ENCODE measurements around the gene CEP131. TPM values are rescaled to one million over a fixed set of nuclear protein-coding genes. Genes with fewer than 3 reads are reported as not detected.
A peak's percentile ranks its signal among the peaks of the same experiment; 100 is the strongest.
"Not testable (repeated sequence)": the region's sequence is repeated elsewhere in the genome, so short reads cannot be mapped to it uniquely, and the experiment has no call there.

Gene CEP131
- total RNA-seq, 2 donors from 2014 or later = 2.9 to 5.0 TPM

DNA sequence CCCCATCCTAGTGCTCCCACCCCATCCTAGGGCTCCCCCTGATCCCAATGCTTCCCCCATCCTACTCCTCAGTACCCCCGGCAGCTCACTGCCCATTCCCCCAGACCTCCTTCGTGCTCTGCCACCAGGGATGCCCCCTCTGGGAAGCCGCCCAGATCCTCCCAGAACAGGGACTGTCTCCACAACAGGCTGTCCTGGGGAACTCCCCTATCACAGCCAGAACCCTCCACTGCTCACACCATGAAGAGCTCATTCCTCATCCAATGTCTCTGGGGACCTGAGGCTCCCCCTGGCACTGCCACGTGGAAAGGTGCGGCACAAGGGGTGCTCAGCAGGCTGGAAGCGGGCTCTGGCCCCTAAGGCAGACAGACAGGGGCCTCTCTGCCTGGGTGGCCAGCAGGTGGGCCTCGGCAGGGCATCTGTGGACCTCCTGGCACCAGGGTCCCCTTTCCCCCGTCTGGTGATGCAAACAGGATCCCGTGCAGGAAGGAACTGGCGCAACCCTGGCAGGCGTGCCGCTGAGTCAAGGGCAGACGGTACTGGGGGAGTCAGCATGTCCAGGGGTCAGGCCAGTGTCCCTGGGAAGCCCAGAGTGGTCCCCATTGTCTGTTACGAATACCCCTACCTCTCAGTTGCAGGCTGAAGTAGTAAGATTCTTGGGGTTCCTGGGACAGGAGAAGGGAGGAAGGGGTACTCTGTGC is 72.2 kb downstream of the CEP131 start:
- DNase-seq (ENCODE audit: low spot score) = peak; percentile 91
- intact Hi-C loops (cut with DNase I) = no loop called here

DNA sequence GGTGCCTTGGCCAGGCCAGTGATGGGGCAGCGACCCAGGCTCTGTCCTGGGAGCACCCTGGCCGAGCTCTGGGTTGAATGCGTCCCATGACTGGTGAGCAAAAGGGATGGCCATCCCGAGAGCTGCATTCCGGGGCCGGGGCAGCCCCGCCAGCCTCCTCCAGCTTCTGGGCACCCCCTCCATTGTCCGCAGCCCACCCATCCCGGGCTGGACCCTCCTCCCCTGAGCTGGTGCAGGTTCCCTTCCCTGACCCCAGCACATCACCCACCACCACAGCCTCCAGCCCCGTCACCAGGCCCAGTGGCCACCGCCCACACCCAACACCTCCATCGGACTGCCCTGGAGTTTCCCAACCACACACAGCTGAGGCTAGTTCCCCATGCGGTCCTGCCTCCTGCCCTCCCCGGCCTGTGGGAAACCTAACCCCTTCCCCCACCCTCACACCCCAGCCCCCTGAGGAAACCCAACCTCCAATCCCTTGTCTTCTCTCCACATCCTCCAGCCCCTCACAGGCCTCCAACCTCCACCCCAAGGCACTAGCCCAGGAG is 73.7 kb downstream of the CEP131 start:
- intact Hi-C loops (cut with DNase I) = loop anchor here in 1 of 2 donors (10.0 kb wide), 1 partner anchor 96 kb away; no protein-coding TSS in a partner anchor
- no peak for DNase-seq (ENCODE audit: low spot score)

DNA sequence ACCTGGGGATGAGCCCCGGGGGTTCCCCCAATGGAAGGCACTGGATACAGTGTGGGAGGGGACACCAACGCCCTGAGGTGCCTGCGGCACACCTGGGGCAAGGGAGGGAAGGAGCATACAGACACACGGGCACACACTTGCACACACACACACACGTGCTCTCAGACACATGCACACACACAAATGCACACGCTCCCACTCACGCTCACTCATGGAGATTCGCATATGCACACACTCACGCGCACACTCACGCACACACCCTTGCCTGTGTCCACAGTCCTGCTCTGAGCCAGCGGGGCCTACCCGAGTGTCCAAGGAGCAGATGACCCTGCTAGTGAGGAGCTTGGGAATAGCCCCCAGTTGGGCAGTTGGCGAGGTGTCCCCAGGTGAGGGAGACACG is 74.2 kb downstream of the CEP131 start:
- intact Hi-C loops (cut with DNase I) = loop anchor here in 1 of 2 donors (10.0 kb wide), 1 partner anchor 96 kb away; no protein-coding TSS in a partner anchor
- no peak for DNase-seq (ENCODE audit: low spot score)

DNA sequence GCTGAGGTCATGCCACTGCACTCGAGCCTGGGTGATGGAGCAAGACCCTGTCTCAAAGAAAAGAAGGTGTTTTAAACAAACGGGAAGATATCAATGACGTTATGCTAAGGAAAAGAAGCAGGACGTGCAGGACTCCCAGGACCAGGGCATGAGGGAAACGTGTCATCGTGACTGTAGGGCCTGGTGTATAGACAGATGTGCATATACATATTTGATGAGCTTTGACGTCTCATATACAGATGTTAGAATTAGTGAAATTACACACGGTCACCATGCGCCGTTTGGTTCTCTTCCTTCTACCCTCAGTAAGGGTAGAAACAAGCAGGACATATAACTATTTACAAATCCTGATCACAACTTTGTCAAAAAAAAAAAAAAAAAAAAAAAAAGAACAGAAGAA is 75.1 kb downstream of the CEP131 start:
- intact Hi-C loops (cut with DNase I) = loop anchor here in 1 of 2 donors (10.0 kb wide), 1 partner anchor 97 kb away; no protein-coding TSS in a partner anchor

DNA sequence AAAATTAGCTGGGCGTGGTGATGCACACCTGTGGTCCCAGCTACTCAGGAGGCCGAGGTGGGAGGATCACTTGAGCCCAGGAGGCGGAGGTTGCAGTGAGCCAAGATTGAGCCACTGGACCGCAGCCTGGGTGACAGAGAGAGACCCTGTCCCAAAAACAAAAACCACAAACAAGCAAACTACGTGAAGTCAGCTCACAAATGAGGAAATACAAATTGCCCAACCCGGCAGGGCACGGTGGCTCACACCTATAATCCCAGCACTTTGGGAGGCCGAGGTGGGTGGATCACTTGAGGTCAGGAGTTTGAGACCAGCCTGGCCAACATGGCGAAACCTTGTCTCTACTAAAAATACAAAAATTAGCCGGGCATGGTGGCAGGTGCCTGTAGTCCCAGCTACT is 76.6 kb downstream of the CEP131 start:
- DNase-seq (ENCODE audit: low spot score) = not testable (repeated sequence)
- intact Hi-C loops (cut with DNase I) = loop anchor here in 1 of 2 donors (10.0 kb wide), 1 partner anchor 99 kb away; no protein-coding TSS in a partner anchor

More for the DNA sequence above, 75.1 kb downstream of the CEP131 start:
- DNase-seq (ENCODE audit: low spot score) = no peak

DNA sequence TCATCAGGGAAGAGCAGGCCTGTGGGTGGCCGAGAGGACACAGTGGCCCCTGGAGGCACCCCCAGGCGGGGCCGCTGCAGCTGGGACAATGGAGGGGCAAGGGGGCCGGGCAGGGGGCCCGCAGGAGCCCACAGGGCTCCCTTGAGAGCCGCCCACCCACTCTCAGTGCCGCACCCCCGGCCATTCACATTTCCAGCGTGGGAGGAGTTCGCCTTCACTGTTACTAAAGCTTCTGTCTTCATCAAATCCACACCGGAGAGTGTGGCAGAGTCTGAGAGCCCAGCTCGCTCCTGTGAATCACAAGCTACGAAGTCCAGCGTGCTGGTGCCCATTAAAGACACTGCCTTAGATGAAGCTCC is 78.4 kb downstream of the CEP131 start:
- intact Hi-C loops (cut with DNase I) = loop anchor here (5.0 to 10.0 kb wide), 2 partner anchors 98 to 100 kb away; no protein-coding TSS in a partner anchor

DNA sequence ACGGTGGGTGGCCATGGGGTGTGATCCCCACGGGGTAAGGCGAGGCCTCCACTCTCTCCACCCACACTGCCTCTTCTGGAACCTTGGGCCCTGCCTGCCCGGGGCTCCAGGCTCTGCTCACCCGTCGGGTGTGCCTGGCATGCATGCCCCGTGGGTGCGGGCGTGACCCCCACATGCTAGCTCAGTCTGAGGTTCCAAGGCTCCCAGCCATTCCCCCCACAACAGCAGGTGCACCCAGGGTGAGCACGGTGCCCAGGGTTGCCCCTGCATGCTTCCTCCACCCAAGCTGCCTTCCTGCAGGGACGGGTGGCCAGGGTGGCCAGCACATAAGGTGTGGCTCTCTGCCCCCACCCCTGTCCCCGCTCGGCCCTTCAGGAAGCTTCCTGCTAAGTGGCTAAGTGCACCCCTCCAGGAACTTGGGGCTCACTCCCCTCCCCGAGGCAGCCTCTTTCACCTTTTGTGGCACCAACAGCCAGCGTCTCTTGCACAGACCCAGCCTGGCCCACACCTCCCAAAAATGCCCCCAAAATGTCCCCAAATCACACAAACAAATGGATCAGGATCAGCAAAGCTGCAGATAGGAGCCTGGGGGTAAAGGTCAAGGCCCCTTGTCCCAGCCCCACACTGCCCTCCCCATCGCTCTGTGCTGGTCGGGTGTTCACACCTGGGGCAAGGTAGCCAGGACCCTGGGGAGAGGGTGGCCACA is 78.9 kb downstream of the CEP131 start:
- intact Hi-C loops (cut with DNase I) = loop anchor here (5.0 to 10.0 kb wide), 2 partner anchors 98 to 101 kb away; no protein-coding TSS in a partner anchor
- DNase-seq (ENCODE audit: low spot score) = no peak

More for the DNA sequence above, 78.4 kb downstream of the CEP131 start:
- DNase-seq (ENCODE audit: low spot score) = no peak

DNA sequence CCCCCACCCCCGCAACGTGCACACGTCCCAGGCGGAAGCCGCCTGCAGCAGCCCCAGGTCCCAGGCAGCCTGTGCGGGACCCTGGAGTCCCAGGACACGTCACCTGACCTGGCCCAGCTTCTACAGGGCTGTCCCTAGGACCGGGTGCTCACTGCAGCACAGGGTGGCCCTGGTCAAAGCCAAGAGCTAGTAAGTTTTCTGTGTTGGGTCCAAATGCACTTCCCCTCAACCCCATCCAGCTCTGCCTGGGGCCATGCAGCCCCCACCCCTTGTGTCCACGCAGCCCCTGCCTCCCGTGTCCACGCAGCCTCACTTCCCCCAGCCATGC is 79.6 kb downstream of the CEP131 start:
- DNase-seq (ENCODE audit: low spot score) = no peak
- intact Hi-C loops (cut with DNase I) = loop anchor here (5.0 to 10.0 kb wide), 2 partner anchors 99 to 102 kb away; no protein-coding TSS in a partner anchor

DNA sequence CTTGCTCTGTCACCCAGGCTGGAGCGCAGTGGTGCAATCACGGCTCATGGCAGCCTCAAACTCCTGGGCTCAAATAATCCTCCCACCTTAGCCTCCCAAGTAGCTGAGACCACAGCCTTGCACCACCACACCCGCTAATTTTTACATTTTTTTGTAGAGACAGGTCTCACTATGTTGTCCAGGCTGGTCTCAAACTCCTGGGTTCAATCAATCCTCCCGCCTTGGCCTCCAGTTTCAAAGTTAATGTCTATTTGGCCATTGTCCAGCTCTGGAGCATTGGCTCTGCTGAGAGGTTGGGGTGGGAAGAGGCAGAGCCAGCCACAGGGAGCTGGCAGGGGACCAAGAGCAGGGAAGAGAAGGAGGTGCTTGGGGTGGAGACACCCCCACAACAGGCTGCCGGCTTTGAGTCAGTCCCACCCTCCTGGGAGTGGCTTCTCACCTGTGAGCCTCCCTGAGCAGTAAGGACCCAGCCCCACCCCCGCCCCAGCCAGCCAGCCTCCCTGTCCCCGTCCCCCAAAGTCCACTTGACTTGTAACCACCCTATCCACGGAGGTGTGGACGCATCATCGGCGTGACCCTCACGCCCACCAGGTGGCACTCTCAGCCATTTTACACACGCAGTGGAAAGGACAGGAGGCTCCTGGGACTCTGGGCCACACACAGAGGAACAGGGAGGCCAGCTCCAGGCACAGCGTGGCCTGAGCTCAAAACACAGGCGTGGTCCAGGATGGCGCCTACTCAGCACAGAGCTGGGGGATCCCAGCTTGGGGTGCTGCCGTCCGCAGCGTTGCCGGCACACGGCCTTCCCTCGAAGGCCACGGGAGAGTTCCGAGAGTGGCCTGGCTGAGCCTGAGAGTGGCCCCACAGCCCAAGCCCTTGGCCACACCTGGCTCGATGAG is 80.2 kb downstream of the CEP131 start:
- peak; percentile 93 for DNase-seq (ENCODE audit: low spot score)
- intact Hi-C loops (cut with DNase I) = loop anchor here (5.0 to 10.0 kb wide), 2 partner anchors 100 to 102 kb away; no protein-coding TSS in a partner anchor

DNA sequence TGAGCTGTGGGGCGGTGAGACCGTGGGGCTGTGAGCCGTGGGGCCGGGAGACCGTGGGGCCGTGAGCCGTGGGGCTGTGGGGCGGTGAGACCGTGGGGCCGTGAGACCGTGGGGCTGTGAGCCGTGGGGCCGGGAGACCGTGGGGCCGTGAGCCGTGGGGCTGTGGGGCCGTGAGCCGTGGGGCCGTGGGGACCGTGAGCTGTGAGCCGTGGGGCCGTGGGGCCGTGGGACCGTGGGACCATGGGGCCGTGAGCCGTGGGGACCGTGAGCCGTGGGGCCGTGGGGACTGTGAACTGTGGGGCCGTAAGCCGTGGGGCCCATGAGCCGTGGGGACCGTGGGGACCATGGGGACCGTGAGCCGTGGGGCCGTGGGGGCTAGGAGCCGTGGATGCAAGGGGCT is 82.1 kb downstream of the CEP131 start:
- no peak for DNase-seq (ENCODE audit: low spot score)
- intact Hi-C loops (cut with DNase I) = loop anchor here (5.0 to 10.0 kb wide), 2 partner anchors 102 to 104 kb away; no protein-coding TSS in a partner anchor

DNA sequence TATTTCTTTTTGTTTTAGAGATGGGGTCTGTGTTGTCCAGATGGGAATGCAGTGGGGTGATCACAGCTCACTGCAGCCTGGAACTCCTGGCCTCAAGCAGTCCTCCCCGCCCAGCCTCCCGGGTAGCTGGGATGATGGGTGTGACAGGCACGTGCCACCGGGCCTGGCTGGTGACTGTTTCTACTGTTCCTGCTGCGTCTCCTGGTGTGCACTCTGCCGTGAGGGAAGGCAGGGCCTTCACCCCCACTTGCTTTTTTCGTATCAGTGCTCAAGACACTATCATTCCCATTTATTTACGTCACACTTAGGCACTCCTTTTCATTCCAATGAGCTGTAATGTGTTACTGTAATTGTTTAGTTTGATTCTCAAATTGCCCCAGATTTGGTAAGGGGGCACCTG is 82.7 kb downstream of the CEP131 start:
- intact Hi-C loops (cut with DNase I) = loop anchor here (5.0 to 10.0 kb wide), 2 partner anchors 102 to 105 kb away; no protein-coding TSS in a partner anchor
- DNase-seq (ENCODE audit: low spot score) = no peak

Other genes starting within 250 kb of the CEP131 start
- 10 to 100 TPM; 23.7 to 25.9 TPM for gene CHMP6, start 231.1 kb downstream of the CEP131 start, total RNA-seq
- gene BAIAP2, start 187.8 kb downstream of the CEP131 start, total RNA-seq = 10 to 100 TPM; 18.2 to 30.5 TPM
- gene PVALEF, start 57.5 kb downstream of the CEP131 start, total RNA-seq = not detected
- 1 to 10 TPM; 3.3 to 4.6 TPM for gene AATK, start 56.7 kb downstream of the CEP131 start, total RNA-seq
- gene TEPSIN, start 16.1 kb upstream of the CEP131 start, total RNA-seq = 10 to 100 TPM; 17.4 to 18.4 TPM
- gene NDUFAF8, start 16.4 kb upstream of the CEP131 start, total RNA-seq = 10 to 100 TPM; 27.8 to 33.7 TPM
- gene SLC38A10, start 72.3 kb upstream of the CEP131 start, total RNA-seq = 10 to 100 TPM; 59.6 to 85.1 TPM
- 10 to 100 TPM; 17.3 to 19.1 TPM for gene BAHCC1, start 172.5 kb upstream of the CEP131 start, total RNA-seq